ENCODE data around the gene ARFRP1.
"Not testable (repeated sequence)": the region's sequence is repeated elsewhere in the genome, so short reads cannot be mapped to it uniquely, and the experiment has no call there.

Gene ARFRP1

DNA sequence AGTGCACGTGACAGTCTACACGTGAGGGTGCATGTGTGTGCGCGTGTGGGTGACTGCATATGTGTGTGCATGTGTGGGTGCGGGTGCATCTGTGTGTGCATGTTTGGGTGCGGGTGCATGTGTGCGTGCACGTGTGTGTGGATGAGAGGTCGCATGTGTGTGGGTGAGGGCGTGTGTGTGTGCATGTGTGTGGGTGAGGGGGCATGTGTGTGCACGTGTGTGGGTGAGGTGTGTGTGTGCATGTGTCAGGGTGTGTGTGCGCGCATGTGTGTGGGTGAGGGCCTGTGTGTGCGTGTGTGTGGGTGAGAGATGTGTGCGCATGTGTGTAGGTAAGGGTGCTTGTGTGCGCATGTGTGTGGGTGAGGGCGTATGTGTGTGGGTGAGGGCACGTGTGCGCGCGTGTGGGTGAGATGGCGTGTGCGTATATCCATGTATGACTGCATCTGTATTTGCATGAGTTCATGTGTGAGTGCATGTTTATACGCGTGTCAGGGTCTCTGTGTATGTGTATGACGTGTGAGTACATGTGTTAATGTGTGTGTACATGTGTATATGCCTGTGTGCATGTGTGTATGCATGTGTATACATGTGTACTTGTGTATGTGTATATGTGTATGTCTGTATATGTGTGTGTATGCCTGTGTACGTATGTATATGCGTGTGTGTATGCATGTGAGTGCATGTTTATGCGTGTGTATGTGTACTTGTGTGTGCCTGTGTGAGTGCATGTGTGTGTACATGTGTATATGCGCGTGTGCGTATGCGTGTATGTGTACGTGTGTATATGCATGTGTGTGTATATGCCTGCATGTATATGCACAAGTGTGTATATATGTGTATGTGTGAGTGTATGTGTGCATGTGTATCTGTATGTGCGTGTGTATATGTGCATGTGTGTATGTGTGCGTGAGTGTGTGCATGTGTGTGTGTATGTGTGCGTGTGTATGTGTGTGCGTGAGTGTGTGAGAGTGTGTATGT, 24.6 kb upstream of the ARFRP1 start:
- no peak for DNase-seq

- no peak for DNase-seq
Measured at GRCh38 chr20:63731410-63731809, 23.6 kb upstream of the ARFRP1 start.

- DNase-seq, result not testable (repeated sequence)
Measured at GRCh38 chr20:63730189-63730733, 22.5 kb upstream of the ARFRP1 start.

GRCh38 chr20:63722967-63723622, 15.3 kb upstream of the ARFRP1 start:
- DNase-seq, result not testable (repeated sequence)

DNA sequence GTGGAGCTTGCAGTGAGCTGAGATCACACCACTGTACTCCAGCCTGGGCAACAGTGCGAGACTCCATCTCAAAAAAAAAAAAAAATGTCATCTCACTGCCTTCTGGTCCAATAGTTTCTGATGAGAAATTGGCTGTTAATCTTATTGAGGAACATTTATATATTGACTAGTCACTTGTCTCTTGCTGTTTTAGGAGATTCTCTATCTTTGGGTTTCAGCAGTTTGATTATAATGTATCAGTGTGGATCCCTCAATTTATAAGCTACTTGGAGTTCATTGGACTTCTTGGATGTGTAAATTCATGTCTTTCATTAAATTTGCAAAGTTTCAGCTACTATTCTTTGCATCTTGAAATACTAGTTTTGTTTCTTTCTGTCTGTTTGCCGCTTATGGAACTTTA, 11.2 kb upstream of the ARFRP1 start:
- DNase-seq, result no peak

- DNase-seq, result no peak
Measured at GRCh38 chr20:63714858-63715257, 7.1 kb upstream of the ARFRP1 start.

DNA sequence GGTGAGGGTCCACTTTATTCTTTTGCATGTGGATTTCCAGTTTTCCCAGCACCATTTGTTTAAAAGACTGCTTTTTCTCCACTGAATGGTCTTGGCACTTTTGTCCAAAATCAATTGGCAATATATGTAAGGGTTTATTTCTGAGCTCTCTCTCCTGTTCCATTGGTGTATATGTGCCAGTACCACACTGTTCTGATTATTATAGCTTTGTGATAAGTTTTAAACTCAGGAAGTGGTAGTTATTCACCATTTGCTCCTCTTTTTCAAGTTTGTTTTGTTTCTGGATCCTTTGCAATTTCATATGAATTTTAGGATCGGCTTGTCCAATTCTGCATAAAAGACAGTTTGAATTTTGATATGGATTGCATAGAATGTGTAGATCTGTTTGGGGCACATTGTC, 4.4 kb upstream of the ARFRP1 start:
- DNase-seq, result no peak

DNA sequence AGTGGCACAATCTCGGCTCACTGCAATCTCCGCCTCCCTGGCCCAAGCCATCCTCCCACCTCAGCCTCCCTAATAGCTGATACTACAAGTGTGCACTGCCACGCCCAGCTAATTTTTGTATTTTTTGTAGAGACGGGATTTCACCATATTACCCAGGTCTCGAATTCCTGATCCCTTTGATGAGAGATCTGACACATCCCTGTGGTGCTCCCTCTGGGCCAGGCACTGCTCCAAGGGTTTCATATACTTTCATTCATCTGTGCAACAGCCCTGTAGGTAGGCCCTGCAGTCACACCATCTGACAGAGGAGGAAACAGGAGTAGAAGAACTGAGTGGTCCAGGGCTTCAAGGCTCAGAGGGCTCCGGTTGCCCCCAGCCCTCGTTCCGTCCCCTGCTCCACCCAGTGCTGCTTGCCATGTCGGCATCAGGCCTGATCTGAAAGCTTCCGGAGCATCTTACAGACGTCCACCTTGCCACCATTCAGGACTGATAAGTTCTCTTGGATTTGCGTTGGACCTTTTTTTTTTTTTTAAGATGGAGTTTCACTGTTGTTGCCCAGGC, 3.4 kb upstream of the ARFRP1 start:
- DNase-seq, result no peak

DNA sequence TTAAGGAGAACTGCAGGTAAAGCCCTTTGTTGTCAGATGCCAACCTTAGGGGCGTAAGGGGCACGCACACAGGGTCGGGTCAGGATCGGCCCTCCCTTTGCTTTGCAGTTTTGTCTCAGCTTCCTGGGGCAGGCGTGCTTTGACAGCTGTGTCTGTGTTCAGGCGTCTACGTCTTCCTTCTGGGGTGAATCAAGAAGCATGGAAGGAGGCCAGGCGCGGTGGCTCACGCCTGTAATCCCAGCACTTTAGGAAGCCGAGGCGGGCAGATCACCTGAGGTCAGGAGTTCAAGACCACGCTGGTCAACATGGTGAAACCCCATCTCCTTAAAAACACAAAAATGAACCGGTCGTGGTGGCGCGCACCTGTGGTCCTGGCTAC, 1.4 kb upstream of the ARFRP1 start:
- no peak for DNase-seq

DNA sequence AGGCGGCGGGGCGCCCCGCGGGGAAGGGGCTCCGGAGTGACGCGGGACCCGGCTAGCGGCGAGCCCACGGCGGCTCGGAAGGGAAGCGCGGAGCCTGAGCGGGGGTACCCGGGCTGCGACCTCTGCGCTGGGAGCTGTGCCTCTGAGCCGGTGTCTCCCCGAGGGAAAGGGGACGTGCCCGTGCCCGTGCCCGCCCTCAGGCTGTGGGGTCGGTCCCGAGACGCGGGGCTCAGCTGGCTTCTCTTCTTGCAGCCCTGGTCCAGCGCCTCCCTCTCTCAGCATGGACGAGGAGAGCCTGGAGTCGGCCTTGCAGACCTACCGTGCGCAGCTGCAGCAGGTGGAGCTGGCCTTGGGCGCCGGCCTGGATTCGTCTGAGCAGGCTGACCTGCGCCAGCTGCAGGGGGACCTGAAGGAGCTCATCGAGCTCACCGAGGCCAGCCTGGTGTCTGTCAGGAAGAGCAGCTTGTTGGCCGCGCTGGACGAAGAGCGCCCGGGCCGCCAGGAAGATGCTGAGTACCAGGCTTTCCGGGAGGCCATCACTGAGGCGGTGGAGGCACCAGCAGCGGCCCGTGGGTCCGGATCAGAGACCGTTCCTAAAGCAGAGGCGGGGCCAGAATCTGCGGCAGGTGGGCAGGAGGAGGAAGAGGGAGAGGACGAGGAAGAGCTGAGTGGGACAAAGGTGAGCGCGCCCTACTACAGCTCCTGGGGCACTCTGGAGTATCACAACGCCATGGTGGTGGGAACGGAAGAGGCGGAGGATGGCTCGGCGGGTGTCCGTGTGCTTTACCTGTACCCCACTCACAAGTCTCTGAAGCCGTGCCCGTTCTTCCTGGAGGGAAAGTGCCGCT, 749 bp upstream of the ARFRP1 start:
- DNase-seq, result no peak

GRCh38 chr20:63706852-63707557, 771 bp downstream of the ARFRP1 start:
- peak; percentile 9 for DNase-seq

GRCh38 chr20:63706027-63706695, 1.6 kb downstream of the ARFRP1 start:
- DNase-seq, result no peak

- DNase-seq, result no peak
Measured at GRCh38 chr20:63705232-63706026, 2.3 kb downstream of the ARFRP1 start.

DNA sequence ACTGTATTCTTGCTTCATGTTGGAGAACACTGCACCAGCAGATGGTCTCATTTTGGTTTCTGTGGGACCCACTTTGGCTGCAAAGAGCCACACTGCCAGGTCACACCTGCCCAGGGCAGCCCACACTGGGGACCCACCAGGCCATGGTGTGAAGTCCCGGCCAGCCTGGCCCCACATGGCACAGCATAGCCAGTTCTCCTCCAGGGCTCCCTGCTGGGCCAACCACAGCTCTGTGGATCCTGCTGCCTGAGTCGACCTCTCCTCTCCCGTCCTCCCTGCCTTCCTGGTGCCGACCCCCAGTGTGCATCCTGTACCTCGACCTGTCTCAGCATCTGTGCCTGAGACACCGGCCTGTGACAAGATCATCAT, 3.0 kb downstream of the ARFRP1 start:
- no peak for DNase-seq

DNA sequence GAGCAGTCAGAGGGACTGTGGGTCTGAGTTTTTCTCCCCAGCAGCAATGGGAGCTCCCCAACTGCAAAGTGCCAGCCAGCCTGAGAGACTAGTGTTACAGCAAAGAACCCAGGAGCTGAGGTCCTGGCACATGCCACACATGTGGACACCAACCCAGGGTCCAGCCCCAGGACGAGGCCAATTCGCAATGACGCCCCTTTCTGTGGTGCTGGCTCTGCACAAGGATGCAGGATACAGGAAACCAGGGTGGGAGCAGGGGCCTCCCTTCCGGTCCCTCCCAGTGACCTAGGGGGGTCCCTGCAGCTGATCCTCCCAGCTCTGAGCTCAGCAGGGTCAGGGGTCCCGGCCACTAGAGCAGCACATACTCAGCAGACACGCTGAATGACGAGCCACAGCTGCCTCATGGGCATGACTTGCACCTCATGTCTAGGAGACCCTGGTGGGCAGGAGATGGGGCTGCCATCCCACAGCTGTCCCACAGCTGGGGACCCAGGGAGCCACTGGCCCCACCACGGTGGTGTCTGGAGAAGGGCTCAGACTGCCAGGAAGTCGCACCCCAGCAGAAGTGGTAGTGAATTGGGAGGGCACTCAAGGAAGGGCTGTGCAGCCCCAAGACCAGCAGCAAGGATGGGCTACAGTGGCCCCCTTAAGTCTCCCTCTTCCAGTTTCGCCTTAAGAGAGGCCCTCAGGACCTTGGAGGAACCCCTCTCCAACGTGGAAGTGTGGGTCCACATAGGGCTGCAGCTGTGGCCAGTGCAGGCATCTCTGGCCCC, 3.6 kb downstream of the ARFRP1 start:
- DNase-seq, result no peak

DNA sequence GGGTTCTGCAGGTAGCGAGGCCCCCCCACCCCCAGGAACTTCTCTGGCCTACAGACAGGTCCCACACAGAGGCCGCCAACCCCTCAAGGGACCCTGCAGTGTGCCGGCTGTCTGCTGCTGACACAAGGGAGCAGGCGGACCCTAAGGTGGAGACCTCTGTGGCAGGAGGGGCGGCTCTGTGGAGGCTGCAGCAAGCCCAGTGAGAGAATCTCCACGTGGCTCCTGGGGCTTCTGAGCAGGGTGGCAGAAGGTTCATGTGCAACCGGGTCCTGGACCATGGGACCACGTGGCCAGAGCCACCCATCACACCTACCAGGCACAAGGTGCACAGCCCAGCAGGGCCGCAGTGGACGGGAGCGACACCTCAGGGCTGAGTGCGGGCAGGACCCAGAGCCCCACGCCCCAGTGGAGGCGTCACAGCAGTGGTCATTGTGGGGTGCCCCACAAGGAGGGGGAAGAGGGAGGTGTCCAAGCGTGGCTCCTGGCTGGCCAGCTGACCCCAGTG, 4.3 kb downstream of the ARFRP1 start:
- no peak for DNase-seq

DNA sequence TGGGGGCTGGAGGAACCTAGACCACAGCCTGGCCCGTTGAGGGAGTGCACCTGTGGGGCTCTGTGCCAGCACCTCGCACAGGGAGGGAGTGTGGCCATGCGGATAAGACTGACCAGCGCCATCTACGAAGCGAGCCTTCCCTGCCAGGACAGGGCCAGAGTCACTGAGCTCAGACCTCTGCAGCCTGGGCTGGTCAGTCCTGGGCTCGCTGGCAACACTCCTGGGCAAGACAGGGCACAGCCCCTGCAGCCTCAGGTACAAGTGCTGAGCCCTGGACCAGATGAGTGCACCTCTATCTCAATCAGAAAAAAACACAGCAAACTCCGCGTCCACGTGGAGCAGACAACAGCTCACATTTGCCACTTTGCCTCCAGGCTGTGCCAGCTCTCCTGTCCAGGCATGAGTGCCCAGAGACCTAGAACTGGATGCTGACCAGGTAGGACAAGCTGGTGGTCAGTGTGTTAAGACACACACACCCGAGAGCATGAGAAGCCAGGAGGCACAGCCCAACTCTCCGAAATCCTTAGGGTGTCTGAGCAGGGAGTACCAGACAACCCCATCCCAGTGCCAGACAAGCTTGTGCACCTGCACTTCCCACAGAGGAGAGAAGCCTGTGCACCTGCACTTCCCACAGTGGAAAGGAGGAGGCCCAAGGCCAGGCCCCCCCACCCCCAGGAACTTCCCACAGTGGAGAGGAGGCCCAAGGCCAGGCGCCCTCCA, 4.9 kb downstream of the ARFRP1 start:
- no peak for DNase-seq

DNA sequence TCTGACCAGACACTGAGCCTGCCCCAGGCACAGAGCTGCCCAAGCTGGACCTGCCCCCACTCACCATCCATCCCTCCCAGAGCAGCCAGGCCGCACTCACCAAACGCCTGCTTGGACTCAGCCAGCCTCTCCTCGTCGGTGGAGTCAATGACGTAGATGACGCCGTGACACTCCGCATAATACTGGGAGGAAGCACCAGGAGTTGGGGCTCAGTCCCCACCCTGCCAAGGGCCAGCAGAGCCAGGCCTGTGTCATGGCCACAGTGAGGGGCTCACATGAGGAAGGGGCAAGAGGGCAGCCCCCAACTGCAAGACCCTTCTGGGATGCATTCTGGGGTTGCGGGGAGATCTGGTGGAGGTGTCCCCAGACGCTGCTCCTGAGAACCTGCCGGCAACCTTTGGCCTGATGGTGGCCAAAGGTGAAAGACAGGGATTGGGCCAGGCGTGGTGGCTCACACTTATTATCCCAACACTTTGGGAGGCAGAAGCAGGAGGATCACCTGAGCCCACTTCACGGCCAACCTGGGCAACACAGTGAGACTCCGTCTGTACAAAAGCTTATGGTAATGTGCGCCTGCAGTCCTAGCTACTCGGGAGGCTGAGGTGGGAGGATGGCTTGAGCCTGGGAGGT, 5.6 kb downstream of the ARFRP1 start:
- DNase-seq, result no peak
